SK-N-MC (cell line): ENCODE data around the gene PEDS1.

Experiments
- EZH2 ChIP-seq: fragments of 200-600 bp; sonication (generic); IDR thresholded peaks from one replicate; pipeline ENCODE4 v1.6.1; 2017; ENCODE audit warnings: antibody characterized with exemption
- FOXP2 ChIP-seq: optimal IDR thresholded peaks from 2 replicates; pipeline ENCODE3; 2011; ENCODE audit warnings: mild to moderate bottlenecking, moderate library complexity; ENCODE audit not compliant: insufficient read depth; ENCODE audit errors: extremely low read length, control extremely low read depth
- POLR2AphosphoS5 ChIP-seq: IDR thresholded peaks from 2 replicates; pipeline ENCODE4 v1.6.1; 2012; ENCODE audit warnings: mild to moderate bottlenecking, low read depth, low read length, borderline replicate concordance

GRCh38 chr20:50107086-50107660 lies 46.4 kb downstream of the PEDS1 start:
- TF ChIP-seq EZH2 = no peak
- no peak for TF ChIP-seq POLR2AphosphoS5
- TF ChIP-seq FOXP2 = no peak
